Smooth muscle cell (in vitro differentiated cells): ENCODE data around the gene PPP1R13B. TPM values are rescaled to one million over a fixed set of nuclear protein-coding genes. Genes with fewer than 3 reads are reported as not detected.

Source experiments
- DNase-seq: peaks from one replicate; lab custom pipeline; 2025; ENCODE audit not compliant: unreplicated experiment; lab: John Stamatoyannopoulos, UW
- H2AFZ ChIP-seq: fragments of 200-600 bp; sonication (generic); 2 replicates; pipeline ENCODE4 v1.6.0; 2016; ENCODE audit warnings: antibody characterized with exemption, low read depth, mild to moderate bottlenecking
- H3F3A ChIP-seq: fragments of 200-600 bp; sonication (generic); 2 replicates; pipeline ENCODE4 v1.6.0; 2017; ENCODE audit warnings: antibody characterized with exemption, low read depth
- H3K27ac ChIP-seq: fragments of 200-600 bp; sonication (generic); 2 replicates; pipeline ENCODE4 v1.5.1; 2016; ENCODE audit warnings: low read depth, mild to moderate bottlenecking
- H3K27me3 ChIP-seq: fragments of 200-600 bp; sonication (generic); 2 replicates; pipeline ENCODE4 v1.6.1; 2016; ENCODE audit warnings: low read depth, mild to moderate bottlenecking
- H3K36me3 ChIP-seq: fragments of 200-600 bp; sonication (generic); 2 replicates; pipeline ENCODE4 v1.5.1; 2016; ENCODE audit warnings: low read depth
- H3K4me1 ChIP-seq: fragments of 200-600 bp; sonication (generic); 2 replicates; pipeline ENCODE4 v1.5.1; 2016; ENCODE audit warnings: low read depth
- H3K4me2 ChIP-seq: fragments of 200-600 bp; sonication (generic); 2 replicates; pipeline ENCODE4 v1.6.0; 2016; ENCODE audit warnings: mild to moderate bottlenecking
- H3K4me3 ChIP-seq: fragments of 200-600 bp; sonication (generic); 2 replicates; pipeline ENCODE4 v1.5.1; 2016; ENCODE audit warnings: mild to moderate bottlenecking
- H3K79me2 ChIP-seq: fragments of 200-600 bp; sonication (generic); 2 replicates; pipeline ENCODE4 v1.6.0; 2016; ENCODE audit warnings: low read depth, mild to moderate bottlenecking
- H3K9ac ChIP-seq: fragments of 200-600 bp; sonication (generic); 2 replicates; pipeline ENCODE4 v1.6.0; 2016; ENCODE audit warnings: low read depth
- H3K9me3 ChIP-seq: fragments of 200-600 bp; sonication (generic); replicated peaks from 2 replicates; pipeline ENCODE4 v1.5.1; 2016; ENCODE audit warnings: low read depth
- H4K20me1 ChIP-seq: fragments of 200-600 bp; sonication (generic); 2 replicates; pipeline ENCODE4 v1.6.0; 2016; ENCODE audit warnings: low read depth
- WGBS: methylation state at CpG from one replicate; pipeline ENCODE4 v1.1.7; 2016; ENCODE audit warnings: low lambda C conversion rate; 5-methylcytosine and 5-hydroxymethylcytosine counted together
- polyA plus RNA-seq: library from polyadenylated mRNA; unstranded; fragments of >200 nt; fragmentation: Nextera tagmentation; extraction: Ambion mirVana; gene quantifications from 2 replicates; pipeline ENCODE4 v1.2.1, GENCODE V29; 2016
- total RNA-seq: library from RNA; depleted of rRNA; stranded (reverse); fragments of >200 nt; gene quantifications from 2 replicates; pipeline ENCODE4 v1.2.3, GENCODE V29; 2014
- TF ChIP-seq, protein P1 (sequence below): fragments of 200-600 bp; sonication (generic); IDR thresholded peaks from 2 replicates; pipeline ENCODE4 v1.5.1; 2017; ENCODE audit warnings: borderline replicate concordance, mild to moderate bottlenecking, antibody characterized with exemption; ENCODE audit not compliant: insufficient read depth, poor library complexity, severe bottlenecking

The PPP1R13B gene
- total and polyA plus RNA-seq, 2 experiments from 2014 or later = 2.3 to 4.3 TPM

DNA sequence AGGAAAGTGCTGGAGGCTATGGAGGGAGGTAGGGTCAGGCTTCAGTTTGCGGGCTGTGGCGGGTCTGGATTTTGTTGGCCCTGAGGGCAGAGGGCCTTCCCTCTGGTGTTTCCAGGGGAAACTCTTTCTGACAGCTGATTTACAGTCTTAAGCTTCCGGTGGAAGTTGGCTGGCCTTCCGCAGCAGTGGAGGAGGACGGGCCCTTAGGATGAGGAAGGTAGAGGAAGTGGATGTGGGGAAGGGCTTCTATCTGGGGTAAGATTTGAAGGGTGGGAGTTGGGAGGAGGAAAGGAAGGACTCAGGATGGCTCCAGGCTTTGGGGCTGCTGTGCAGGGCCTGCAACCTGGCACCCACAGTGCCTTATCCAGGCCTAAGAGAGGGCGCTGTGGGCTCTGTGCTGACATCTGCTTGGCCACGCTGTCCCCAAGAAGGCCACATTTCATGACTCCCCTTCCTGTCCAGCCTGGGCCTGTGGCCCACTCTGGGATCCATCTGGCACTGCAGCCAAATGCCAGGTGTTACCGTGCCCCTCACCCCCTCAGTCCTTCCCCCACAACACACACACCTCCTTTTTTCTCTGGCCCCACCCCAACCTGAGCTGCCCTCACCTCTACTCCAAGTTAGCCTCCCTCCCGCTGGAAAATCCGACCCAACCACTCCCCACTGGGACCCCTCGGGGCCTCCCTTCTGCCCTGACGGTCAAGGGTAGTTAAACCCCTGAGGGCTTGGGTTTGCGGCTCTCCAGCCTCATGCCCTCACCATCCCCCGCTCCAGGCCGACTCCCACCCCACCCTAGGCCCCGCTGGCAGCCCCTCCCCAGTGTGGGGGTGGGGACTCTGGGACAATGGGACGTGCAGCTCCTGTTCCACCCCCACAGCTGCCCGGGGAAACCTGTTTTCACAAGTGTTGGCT is 7.7 kb upstream of the PPP1R13B start:
- Histone ChIP-seq H3F3A (no peaks in the 10 kb centered on the region), H3K27me3 (no peaks in the 10 kb centered on the region), H3K4me1 (peaks cover 8% of the 10 kb centered on the region), H3K4me3 (no peak overlapping the region), H3K36me3 (no peaks in the 10 kb centered on the region), H3K79me2 (no peaks in the 10 kb centered on the region), H3K9me3 (no peaks in the 10 kb centered on the region), H3K9ac (no peak overlapping the region), H3K4me2 (peak overlapping the region; percentile 12), H4K20me1 (no peaks in the 10 kb centered on the region), H3K27ac (no peak overlapping the region), H2AFZ (no peak overlapping the region)
- DNase-seq = no peak
- WGBS = 35% methylated on average over 14 of the region's 18 CpGs
- TF ChIP-seq, protein P1, sequence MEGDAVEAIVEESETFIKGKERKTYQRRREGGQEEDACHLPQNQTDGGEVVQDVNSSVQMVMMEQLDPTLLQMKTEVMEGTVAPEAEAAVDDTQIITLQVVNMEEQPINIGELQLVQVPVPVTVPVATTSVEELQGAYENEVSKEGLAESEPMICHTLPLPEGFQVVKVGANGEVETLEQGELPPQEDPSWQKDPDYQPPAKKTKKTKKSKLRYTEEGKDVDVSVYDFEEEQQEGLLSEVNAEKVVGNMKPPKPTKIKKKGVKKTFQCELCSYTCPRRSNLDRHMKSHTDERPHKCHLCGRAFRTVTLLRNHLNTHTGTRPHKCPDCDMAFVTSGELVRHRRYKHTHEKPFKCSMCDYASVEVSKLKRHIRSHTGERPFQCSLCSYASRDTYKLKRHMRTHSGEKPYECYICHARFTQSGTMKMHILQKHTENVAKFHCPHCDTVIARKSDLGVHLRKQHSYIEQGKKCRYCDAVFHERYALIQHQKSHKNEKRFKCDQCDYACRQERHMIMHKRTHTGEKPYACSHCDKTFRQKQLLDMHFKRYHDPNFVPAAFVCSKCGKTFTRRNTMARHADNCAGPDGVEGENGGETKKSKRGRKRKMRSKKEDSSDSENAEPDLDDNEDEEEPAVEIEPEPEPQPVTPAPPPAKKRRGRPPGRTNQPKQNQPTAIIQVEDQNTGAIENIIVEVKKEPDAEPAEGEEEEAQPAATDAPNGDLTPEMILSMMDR = no peak

GRCh38 chr14:103854017-103854808 is 6.8 kb upstream of the PPP1R13B start:
- DNase-seq = no peak
- 84% methylated on average over 13 of the region's 13 CpGs for WGBS
- Histone ChIP-seq H3K4me1 (peaks cover 8% of the 10 kb centered on the region), H3K9ac (no peak overlapping the region), H3F3A (no peaks in the 10 kb centered on the region), H3K4me3 (no peak overlapping the region), H3K27ac (peak overlapping the region; percentile 35), H3K4me2 (no peak overlapping the region), H3K79me2 (no peaks in the 10 kb centered on the region), H4K20me1 (no peaks in the 10 kb centered on the region), H3K9me3 (no peaks in the 10 kb centered on the region), H3K36me3 (no peaks in the 10 kb centered on the region), H2AFZ (no peak overlapping the region), H3K27me3 (no peaks in the 10 kb centered on the region)
- TF ChIP-seq, protein P1 = no peak

DNA sequence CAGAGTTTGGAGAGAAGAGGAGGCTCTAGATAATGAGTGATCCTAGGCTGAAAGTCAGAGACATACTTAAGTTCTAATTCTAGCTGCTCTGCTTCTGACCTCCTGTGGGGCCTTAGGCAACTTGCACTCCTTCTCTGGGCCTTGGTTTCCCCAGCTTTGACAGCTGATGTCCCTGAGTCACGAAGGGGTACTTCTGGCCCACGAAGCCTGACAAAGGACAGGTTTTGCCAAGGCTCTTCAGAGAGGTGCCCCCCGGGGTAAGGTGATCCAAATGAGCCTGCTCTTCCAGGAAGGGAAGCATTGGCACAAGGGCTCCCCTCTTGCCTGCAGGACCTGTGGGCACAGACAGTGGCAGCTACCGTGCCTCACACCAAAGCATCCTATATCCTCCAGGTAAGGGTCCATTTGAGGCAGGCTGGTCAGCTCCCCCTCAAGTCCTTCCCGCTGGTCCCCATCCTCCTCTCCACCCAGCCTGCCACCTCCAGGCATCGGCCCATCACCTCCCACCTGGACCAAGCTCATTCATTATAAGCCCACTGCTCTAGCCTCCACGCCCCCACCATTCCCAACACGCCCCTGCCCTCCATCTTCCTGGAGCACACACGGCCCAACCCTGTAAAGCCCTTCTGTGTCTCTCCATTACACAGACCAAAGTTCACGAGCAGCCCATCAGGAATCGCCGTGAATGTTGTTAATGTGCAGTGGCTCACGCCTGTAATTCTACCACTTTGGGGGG is 1.9 kb upstream of the PPP1R13B start:
- no peaks in the 10 kb centered on the region for H3K9me3 ChIP-seq
- 91% methylated on average over 13 of the region's 13 CpGs for WGBS
- peaks cover 7% of the 10 kb centered on the region for H3K79me2 ChIP-seq
- DNase-seq = no peak
- no peak overlapping the region for H2AFZ ChIP-seq
- H3F3A ChIP-seq = peaks cover 4% of the 10 kb centered on the region
- peaks cover 22% of the 10 kb centered on the region for H3K27me3 ChIP-seq
- peaks cover 10% of the 10 kb centered on the region for H3K4me1 ChIP-seq
- peaks cover 20% of the 10 kb centered on the region for H4K20me1 ChIP-seq
- no peaks in the 10 kb centered on the region for H3K36me3 ChIP-seq
- no peak overlapping the region for H3K4me2 ChIP-seq
- TF ChIP-seq, protein P1 = no peak
- no peak overlapping the region for H3K9ac ChIP-seq
- no peak overlapping the region for H3K27ac ChIP-seq
- no peak overlapping the region for H3K4me3 ChIP-seq
